MM.1S (cell line): ENCODE data around the gene PGLYRP1.

Source experiments
- DNase-seq: peaks from one replicate; pipeline ENCODE4 v3.0.0-alpha.2; 2015
- H2AFZ ChIP-seq: fragments of 300-600 bp; sonication (generic); 2 replicates; pipeline ENCODE4 v1.6.0; 2016; ENCODE audit warnings: antibody characterized with exemption, low read length
- H3F3A ChIP-seq: fragments of 300-600 bp; sonication (generic); 2 replicates; pipeline ENCODE4 v1.6.1; 2016; ENCODE audit warnings: mild to moderate bottlenecking, antibody characterized with exemption, low read length, moderate library complexity, mixed read lengths; ENCODE audit not compliant: insufficient read depth
- H3K27ac ChIP-seq: fragments of 300-600 bp; sonication (generic); 2 replicates; pipeline ENCODE4 v1.5.1; 2016; ENCODE audit warnings: mild to moderate bottlenecking, low read length
- H3K27me3 ChIP-seq: fragments of 300-600 bp; sonication (generic); replicated peaks from 2 replicates; pipeline ENCODE4 v1.6.0; 2016; ENCODE audit warnings: low read length; ENCODE audit not compliant: insufficient read depth
- H3K36me3 ChIP-seq: fragments of 300-600 bp; sonication (generic); replicated peaks from 2 replicates; pipeline ENCODE4 v1.6.1; 2016; ENCODE audit warnings: mild to moderate bottlenecking, low read length, mixed read lengths; ENCODE audit not compliant: insufficient read depth
- H3K4me1 ChIP-seq: fragments of 300-600 bp; sonication (generic); 2 replicates; pipeline ENCODE4 v1.6.1; 2016; ENCODE audit warnings: low read length, mixed read lengths
- H3K4me2 ChIP-seq: fragments of 300-600 bp; sonication (generic); 2 replicates; pipeline ENCODE4 v1.6.0; 2016; ENCODE audit warnings: low read depth, low read length
- H3K4me3 ChIP-seq: fragments of 300-600 bp; sonication (generic); 2 replicates; pipeline ENCODE4 v1.5.1; 2016; ENCODE audit warnings: low read length, mixed read lengths
- H3K79me2 ChIP-seq: fragments of 300-600 bp; sonication (generic); 2 replicates; pipeline ENCODE4 v1.6.1; 2016; ENCODE audit warnings: mixed run types, low read length, mixed read lengths
- H3K9ac ChIP-seq: fragments of 300-600 bp; sonication (generic); 2 replicates; pipeline ENCODE4 v1.6.1; 2016; ENCODE audit warnings: low read length, mixed read lengths
- H3K9me2 ChIP-seq: fragments of 300-600 bp; sonication (generic); replicated peaks from 2 replicates; pipeline ENCODE4 v1.6.1; 2016; ENCODE audit warnings: mild to moderate bottlenecking, low read length, mixed read lengths; ENCODE audit not compliant: insufficient read depth
- H3K9me3 ChIP-seq: fragments of 300-600 bp; sonication (generic); replicated peaks from 2 replicates; pipeline ENCODE4 v1.6.1; 2016; ENCODE audit warnings: mild to moderate bottlenecking, low read length, mixed read lengths; ENCODE audit not compliant: insufficient read depth
- H4K20me1 ChIP-seq: fragments of 300-600 bp; sonication (generic); 2 replicates; pipeline ENCODE4 v1.6.1; 2016; ENCODE audit warnings: mild to moderate bottlenecking, low read length, moderate library complexity, mixed read lengths; ENCODE audit not compliant: insufficient read depth
- CTCF ChIP-seq: fragments of 300-600 bp; sonication (generic); IDR thresholded peaks from 2 replicates; pipeline ENCODE4 v1.5.1; 2016; ENCODE audit warnings: antibody characterized with exemption, low read length, mixed read lengths
- EZH2 ChIP-seq: fragments of 300-600 bp; sonication (generic); optimal IDR thresholded peaks from 2 replicates; pipeline ENCODE3; 2017; ENCODE audit warnings: low read depth, mild to moderate bottlenecking, antibody characterized with exemption, low read length, mixed read lengths
- EZH2phosphoT487 ChIP-seq: fragments of 300-600 bp; sonication (generic); IDR thresholded peaks from 2 replicates; pipeline ENCODE4 v1.6.1; 2018; ENCODE audit warnings: antibody characterized with exemption, low read length

PGLYRP1 gene

GRCh38 chr19:46019270-46019669 lies 3.6 kb downstream of the PGLYRP1 start:
- 0 out of 2 replicates have a peak, but pooled peaks cover 4% of the 10 kb centered on the region for H3K4me1 ChIP-seq
- no peaks in the 10 kb centered on the region for H4K20me1 ChIP-seq

GRCh38 chr19:46018729-46019251 lies 4.1 kb downstream of the PGLYRP1 start:
- no peaks in the 10 kb centered on the region for H3K36me3 ChIP-seq
- no peak overlapping the region for H3K27ac ChIP-seq
- H3K27me3 ChIP-seq = no peaks in the 10 kb centered on the region
- H3K4me1 ChIP-seq = 0 out of 2 replicates have a peak, but pooled peaks cover 4% of the 10 kb centered on the region
- no peaks in the 10 kb centered on the region for H3K9me2 ChIP-seq
- no peak overlapping the region for H2AFZ ChIP-seq
- no peak overlapping the region for H3K9ac ChIP-seq
- H3K9me3 ChIP-seq = no peaks in the 10 kb centered on the region
- peaks cover 6% of the 10 kb centered on the region for H3F3A ChIP-seq
- DNase-seq = no peak
- TF ChIP-seq CTCF = no peak
- no peak overlapping the region for H3K4me3 ChIP-seq
- no peaks in the 10 kb centered on the region for H3K79me2 ChIP-seq
- H4K20me1 ChIP-seq = no peaks in the 10 kb centered on the region
- no peak overlapping the region for H3K4me2 ChIP-seq

More at GRCh38 chr19:46019270-46019669, 3.6 kb downstream of the PGLYRP1 start:
- no peak for DNase-seq
- H3K27me3 ChIP-seq = no peaks in the 10 kb centered on the region
- H3K9me3 ChIP-seq = no peaks in the 10 kb centered on the region
- no peak overlapping the region for H3K9ac ChIP-seq
- H3K9me2 ChIP-seq = no peaks in the 10 kb centered on the region
- H3K4me3 ChIP-seq = no peak overlapping the region
- H3F3A ChIP-seq = peaks cover 4% of the 10 kb centered on the region
- H3K4me2 ChIP-seq = no peak overlapping the region
- TF ChIP-seq EZH2phosphoT487 (no peak), EZH2 (no peak)
- no peak overlapping the region for H3K27ac ChIP-seq
- no peak overlapping the region for H2AFZ ChIP-seq
- no peaks in the 10 kb centered on the region for H3K36me3 ChIP-seq
- H3K79me2 ChIP-seq = no peaks in the 10 kb centered on the region

- Histone ChIP-seq H4K20me1 (no peaks in the 10 kb centered on the region), H3K79me2 (no peaks in the 10 kb centered on the region), H3K9me3 (no peaks in the 10 kb centered on the region), H3K9me2 (no peaks in the 10 kb centered on the region), H3K9ac (no peak overlapping the region), H3K4me1 (0 out of 2 replicates have a peak, but pooled peaks cover 4% of the 10 kb centered on the region), H3K4me2 (no peak overlapping the region), H3F3A (peaks cover 6% of the 10 kb centered on the region), H2AFZ (no peak overlapping the region), H3K27me3 (no peaks in the 10 kb centered on the region), H3K4me3 (no peak overlapping the region), H3K27ac (no peak overlapping the region), H3K36me3 (no peaks in the 10 kb centered on the region)
- DNase-seq = no peak
- no peak for TF ChIP-seq CTCF
- TF ChIP-seq EZH2phosphoT487 = no peak
- no peak for TF ChIP-seq EZH2
These were observed 4.8 kb downstream of the PGLYRP1 start for GRCh38 chr19:46017874-46018675.

- Histone ChIP-seq H3K79me2 (no peaks in the 10 kb centered on the region), H3K4me1 (0 out of 2 replicates have a peak, but pooled peaks cover 4% of the 10 kb centered on the region), H3K9ac (no peak overlapping the region), H2AFZ (no peak overlapping the region), H3K4me2 (peak overlapping the region; percentile 36; the same call in 1 of the 2 replicates), H3K4me3 (no peak overlapping the region), H4K20me1 (no peaks in the 10 kb centered on the region), H3F3A (peaks cover 6% of the 10 kb centered on the region), H3K9me3 (no peaks in the 10 kb centered on the region), H3K27ac (no peak overlapping the region), H3K36me3 (no peaks in the 10 kb centered on the region), H3K9me2 (no peaks in the 10 kb centered on the region), H3K27me3 (no peaks in the 10 kb centered on the region)
- TF ChIP-seq EZH2 (no peak), EZH2phosphoT487 (no peak), CTCF (no peak; the same call in 1 of the 2 replicates)
- DNase-seq = no peak
These were observed 5.8 kb downstream of the PGLYRP1 start for GRCh38 chr19:46017095-46017429.
